HS-27A (cell line): ENCODE data around the gene ISCU.
A peak's percentile ranks its signal among the peaks of the same experiment; 100 is the strongest.
"Not testable (repeated sequence)": the region's sequence is repeated elsewhere in the genome, so short reads cannot be mapped to it uniquely, and the experiment has no call there.

Experiments used
- DNase-seq: peaks from one replicate; pipeline ENCODE4 v3.0.0-alpha.2; 2012; ENCODE audit warnings: low read depth, missing footprints

ISCU gene

GRCh38 chr12:108543652-108544051 is 18.7 kb upstream of the ISCU start:
- no peak for DNase-seq

- no peak for DNase-seq
Measured at GRCh38 chr12:108547686-108548085, 14.7 kb upstream of the ISCU start.

DNA sequence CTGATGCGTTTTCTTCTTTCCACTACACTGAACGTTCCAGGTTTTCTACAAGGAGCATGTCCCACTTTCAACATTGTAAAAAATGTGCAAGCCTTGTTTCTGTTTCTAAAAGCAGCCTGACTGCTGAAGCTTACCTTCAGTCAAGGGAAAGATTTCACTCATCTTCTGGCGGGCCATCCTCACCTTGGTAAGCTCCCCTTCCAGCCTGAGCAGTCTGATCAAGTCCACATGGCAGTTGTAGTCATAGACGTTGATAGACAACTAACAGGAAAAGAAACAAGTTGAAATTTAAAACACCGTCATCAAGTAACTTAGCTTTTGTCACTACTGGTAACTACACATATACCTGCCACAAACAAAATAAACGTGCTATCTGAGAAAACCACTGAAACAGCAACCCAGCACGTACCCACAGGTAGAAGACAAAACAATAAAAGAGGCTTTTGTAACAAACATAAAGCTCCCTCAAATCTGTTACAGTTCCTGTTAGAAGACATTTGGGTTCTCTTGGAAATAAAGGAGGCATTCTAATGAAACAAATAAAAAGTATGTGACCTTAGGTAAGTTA is 13.4 kb upstream of the ISCU start:
- no peak for DNase-seq

DNA sequence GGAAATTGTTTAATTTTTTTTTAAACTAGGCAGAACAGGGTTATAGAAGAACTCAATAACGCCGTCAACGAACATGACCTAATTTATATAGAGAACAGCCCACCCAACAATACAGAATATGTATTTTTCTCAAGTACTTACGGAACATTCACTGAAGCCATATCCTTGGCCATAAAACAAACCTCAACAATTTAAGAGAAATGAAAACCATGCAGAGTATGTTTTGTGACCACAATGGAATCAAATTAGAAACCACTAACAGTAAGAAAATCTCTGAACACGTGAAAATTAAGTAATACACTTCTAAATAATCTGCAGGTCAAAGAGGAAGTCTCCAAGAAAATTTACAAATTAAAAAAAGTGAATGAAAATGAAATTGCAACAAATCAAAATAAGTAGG is 10.9 kb upstream of the ISCU start:
- no peak for DNase-seq

DNA sequence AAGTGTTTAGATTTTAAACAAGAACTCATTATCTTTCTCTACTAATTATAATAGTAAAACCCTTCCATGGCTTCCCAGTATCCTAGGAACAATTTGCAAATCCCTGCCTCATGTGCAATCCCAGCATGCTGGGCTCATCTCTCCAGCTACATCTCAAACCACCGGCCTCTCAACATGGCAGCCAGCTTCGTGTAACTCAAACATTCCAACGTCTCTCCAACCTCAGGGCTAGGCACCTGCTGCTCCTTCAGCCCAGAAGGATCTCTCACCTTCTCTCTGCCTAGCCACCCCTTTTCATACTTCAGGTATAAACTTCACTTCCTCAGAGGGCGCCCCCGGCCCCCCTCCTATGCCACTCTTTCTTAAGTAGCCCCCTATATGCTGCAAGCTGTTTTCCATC is 8.6 kb upstream of the ISCU start:
- DNase-seq, result no peak

GRCh38 chr12:108555383-108555782 is 7.0 kb upstream of the ISCU start:
- not testable (repeated sequence) for DNase-seq

DNA sequence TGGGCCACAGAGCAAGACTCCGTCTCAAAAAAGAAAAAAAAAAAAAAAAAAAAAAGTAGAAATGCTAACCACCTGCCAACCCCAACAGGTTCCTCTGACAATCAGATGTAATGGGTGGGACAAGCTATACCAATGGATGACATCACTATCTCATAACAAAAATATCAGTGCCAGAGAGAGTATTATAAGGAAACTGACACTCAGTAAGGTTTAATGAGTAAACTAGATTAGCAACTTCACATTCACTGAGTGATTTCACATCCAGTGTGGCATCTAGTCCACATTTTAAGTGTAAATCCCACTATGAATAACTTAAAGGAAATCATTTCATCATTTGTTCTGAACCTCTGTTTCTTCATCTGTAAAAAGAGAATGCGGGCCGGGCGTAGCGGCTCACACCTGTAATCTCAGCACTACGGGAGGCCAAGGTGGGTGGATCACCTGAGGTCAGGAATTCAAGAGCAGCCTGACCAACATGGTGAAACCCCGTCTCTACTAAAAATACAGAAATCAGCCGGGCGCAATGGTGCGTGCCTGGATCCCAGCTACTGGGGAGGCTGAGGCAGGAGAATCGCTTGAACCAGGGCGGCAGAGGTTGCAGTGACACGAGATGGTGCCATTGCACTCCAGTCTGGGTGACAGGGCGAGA is 3.3 kb upstream of the ISCU start:
- no peak for DNase-seq

- DNase-seq, result no peak
Measured at GRCh38 chr12:108559748-108560147, 2.6 kb upstream of the ISCU start.

DNA sequence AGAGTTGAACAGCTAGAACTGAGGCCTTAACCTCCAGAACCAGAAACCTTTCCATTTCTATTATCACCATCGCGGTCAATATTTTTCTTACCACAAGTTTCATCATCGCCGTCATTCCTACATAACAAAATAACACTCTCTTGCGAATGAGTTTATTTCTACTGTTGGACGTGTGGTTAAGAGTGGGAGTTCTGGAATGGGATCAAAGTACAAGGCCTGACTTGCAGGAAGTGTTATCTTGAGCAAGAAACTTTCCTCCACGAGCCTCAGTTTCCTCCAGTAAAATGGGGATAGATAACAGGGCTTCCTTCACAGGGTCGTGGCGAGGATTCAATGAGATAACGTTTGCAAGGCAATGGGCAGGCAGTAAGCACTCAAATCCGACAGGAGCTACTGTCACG is 2.1 kb upstream of the ISCU start:
- no peak for DNase-seq

GRCh38 chr12:108560752-108561719 is 1.4 kb upstream of the ISCU start, which contains the start of gene SART3:
Gene SART3, minus strand, starts transcription at chr12:108561173. Its CDS starts 19 bp downstream, at chr12:108561154.
- DNase-seq, result peak; percentile 87

DNA sequence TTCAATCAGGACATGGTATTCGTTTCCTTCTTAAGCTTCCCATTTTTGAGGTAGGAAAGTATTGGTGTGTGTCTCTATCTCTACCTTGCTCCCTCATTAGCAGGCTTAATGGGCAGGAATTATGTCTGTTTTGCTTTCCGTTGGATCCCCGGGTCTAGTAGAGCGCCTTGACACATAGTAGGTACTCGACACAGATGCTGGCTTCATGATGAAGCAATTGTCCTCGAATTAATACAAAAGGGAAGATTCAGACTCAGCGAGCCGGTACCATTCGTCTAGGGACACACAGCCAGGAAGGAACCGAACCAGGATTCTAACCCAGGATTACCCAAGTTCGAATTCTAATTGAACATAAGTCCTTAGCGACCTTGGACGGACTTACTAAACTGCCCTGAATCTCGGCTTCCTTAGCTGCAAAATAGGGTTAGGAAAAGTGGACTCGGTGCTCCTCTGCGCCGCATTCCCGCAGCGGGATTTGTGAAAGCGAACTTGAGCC is 496 bp upstream of the ISCU start:
- DNase-seq, result no peak

DNA sequence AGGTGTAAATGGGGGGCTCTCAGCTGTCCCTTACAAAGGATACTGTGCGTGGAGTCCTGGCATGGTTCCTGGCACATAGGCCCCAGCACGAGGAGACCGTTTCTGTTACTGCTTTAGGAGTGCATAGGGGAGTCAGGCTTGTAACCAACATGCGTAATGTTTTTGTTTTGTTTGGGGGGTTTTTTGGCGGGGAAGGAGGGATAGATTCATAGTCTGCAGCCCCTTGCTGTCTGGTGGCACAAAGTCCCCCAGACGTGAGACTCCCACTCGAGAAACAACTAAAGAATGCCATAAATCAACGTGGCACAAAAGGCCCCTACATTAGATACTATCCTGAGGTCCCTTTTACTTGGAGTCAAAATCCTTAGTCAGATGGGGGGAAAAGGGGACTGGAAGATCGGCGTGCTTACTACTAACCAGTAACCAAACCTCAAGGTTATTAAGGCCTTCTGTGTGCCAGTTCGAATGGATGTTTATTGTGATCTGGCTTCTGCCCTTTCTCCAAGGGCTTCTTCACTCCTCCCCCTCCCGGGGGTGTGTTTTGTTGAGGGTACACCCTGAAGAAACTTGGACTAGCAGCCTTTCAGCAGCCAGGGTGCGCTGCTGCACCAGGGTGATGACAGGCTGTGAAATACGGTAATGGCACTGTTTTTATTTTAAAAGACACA is 874 bp downstream of the ISCU start:
- peak; percentile 77 for DNase-seq

DNA sequence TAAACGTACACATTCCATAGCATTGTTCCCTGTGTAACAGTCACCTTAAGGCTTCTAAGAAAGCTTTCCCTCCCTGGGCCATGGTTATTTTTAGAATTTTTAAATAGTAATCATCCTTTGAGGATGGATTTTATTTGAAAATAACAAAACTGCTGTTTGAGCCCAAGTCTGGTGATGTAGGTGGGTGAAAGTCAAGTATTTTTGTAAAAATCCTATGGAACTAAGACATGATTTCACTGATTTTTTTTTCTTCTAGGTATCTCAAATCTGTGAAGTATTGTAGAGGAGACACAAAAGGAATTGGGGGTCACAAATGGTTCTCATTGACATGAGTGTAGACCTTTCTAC is 1.4 kb downstream of the ISCU start:
- DNase-seq, result no peak

DNA sequence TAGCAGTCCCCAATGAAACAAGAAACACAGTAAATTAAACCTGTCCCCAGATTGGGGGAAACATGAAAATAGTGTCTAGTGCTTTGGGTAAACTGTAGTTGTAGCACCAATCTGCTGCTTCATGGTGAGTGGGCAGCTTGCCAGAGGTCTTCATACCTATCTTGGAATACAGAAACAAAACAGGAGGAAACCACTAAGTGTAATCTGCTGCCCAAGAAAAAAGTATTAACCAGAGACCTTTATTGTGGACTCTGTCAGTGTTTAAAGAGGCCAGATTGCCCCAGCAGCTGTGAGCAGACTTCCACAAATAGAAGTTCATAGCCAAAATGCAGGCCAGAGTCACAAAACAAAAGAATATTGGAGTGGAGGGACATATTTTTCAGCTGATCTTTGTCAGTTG is 2.3 kb downstream of the ISCU start:
- no peak for DNase-seq

DNA sequence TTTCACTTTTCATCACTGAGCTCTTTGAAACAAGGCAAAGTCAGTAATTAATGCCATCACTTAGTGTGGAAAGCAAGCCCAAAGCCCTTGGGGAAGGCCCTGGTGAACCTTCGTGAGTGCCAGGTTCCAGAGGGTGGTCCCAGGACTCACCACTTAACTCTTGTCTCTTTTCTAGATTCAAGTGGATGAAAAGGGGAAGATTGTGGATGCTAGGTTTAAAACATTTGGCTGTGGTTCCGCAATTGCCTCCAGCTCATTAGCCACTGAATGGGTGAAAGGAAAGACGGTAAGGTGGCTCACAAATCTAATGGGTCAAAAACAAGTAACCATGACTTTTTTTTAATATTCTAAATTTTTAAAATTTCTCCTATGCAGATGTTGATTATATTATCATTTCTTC is 2.8 kb downstream of the ISCU start:
- no peak for DNase-seq

GRCh38 chr12:108565976-108566375 is 3.6 kb downstream of the ISCU start:
- DNase-seq, result peak; percentile 74

DNA sequence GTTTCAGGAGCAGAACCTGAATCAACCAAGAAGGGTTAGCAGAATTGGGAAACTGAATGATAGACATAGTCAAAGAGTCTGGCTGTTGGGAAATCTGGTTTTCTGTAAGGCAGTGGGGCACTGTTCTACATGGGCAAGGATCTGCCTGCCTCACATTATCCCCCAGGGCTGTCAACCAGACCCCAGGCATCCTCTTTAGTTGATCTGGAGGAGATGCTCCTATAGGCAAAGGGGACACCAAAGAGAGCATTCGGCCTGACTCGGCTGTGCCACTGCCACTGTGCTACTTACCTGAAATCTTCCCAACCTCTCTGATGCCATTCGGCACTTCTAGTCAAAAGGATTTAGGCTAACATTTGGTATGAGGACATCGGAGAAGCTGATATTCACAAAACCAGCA is 4.1 kb downstream of the ISCU start:
- DNase-seq, result no peak

- DNase-seq, result no peak
Measured at GRCh38 chr12:108567406-108568337, 5.3 kb downstream of the ISCU start.

DNA sequence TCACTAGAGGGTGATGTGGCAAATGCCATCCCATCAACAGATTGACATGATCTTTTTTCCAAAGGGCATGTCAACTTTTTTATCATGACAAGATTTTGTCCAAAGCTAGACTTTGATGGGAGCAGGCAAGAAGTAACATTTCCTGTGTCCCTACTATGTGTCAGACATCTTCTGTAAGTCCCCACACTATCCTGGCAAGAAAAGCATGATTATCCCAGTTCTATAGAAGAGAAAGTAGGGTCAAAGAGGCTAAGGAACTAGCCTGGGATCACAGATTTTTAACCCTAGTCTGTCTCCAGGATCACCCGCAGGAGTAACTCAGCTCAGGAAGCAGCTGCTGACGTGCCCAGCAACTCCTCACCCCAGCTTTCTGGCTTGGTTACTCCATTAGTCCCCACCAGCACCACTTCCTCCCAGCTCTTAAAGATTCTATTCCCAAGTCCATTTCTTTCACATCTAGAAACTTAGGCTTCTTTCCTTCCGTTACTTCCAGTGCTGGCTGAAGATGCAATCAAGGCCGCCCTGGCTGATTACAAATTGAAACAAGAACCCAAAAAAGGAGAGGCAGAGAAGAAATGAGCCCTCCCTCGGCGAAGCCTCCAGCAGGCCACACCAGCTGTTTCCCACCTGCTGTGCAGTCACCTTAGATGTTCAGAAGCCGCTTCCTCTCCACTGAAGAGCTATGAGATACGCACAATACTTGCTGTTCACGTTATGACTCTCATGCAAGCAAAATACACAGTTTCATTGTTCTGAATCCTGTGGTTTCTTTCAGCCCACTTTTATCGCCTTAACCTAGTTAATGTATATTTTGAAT is 6.2 kb downstream of the ISCU start:
- DNase-seq, result no peak
